Peyer's patch (tissue), 4 donors: ENCODE data around the gene CEP55. TPM values are rescaled to one million over a fixed set of nuclear protein-coding genes. Genes with fewer than 3 reads are reported as not detected.

Experiments used
- DNase-seq, 3 donors: peaks; one replicate each; pipeline ENCODE4 v3.0.0-alpha.2; 2017 to 2019
- H3K27ac ChIP-seq, 4 donors: fragments of 200-600 bp; sonication (generic); one replicate each; pipeline ENCODE4 v1.5.1; 2016 to 2019
- H3K27me3 ChIP-seq, 2 donors: fragments of 200-600 bp; sonication (generic); one replicate each; pipeline ENCODE4 v1.5.1; 2019
- H3K36me3 ChIP-seq, 3 donors: fragments of 200-600 bp; sonication (generic); one replicate each; pipeline ENCODE4 v1.5.1; 2016 to 2019
- H3K4me1 ChIP-seq, 4 donors: fragments of 200-600 bp; sonication (generic); one replicate each; pipeline ENCODE4 v1.5.1; 2016 to 2019
- H3K4me3 ChIP-seq, 4 donors: fragments of 200-600 bp; sonication (generic); 1 replicate in 3 of 4; 2 replicates in 1 of 4; pipeline ENCODE4 v1.5.1; 2016 to 2019; ENCODE audit warnings: mild to moderate bottlenecking in 1 of 4
- H3K9me3 ChIP-seq, 4 donors: fragments of 200-600 bp; sonication (generic); one replicate each; pipeline ENCODE4 v1.5.1; 2016 to 2019; ENCODE audit warnings: mild to moderate bottlenecking in 1 of 4
- CTCF ChIP-seq, 6 experiments: fragments of 450-650 bp in 4 of 6; fragments of 200-600 bp in 2 of 6; sonication (generic) in 1 of 6; IDR thresholded peaks; one replicate each; pipeline ENCODE4 v1.5.1; 2017 to 2019; ENCODE audit warnings: antibody characterized with exemption in 6 of 6, mild to moderate bottlenecking in 3 of 6, moderate library complexity in 1 of 6
- POLR2A ChIP-seq, 2 donors: fragments of 450-650 bp; IDR thresholded peaks; one replicate each; pipeline ENCODE4 v1.5.1; 2017; ENCODE audit warnings: antibody characterized with exemption in 2 of 2, mild to moderate bottlenecking in 2 of 2, moderate library complexity in 2 of 2
- total RNA-seq, 4 donors: library from RNA; depleted of rRNA; stranded (reverse); fragments of >200 nt; gene quantifications; one replicate each; pipeline ENCODE4 v1.1.0, GENCODE V29; 2016

CEP55 gene
- total RNA-seq, 4 donors from 2014 or later, result 1.1 to 32.2 (median 4.5) TPM

- Histone ChIP-seq H3K9me3 (no peaks in the 10 kb centered on the region), H3K27ac (no peak overlapping the region), H3K4me1 (peaks cover 0 to 30% (median 0%) of the 10 kb centered on the region in 4 donors), H3K27me3 (no peaks in the 10 kb centered on the region), H3K36me3 (no peaks in the 10 kb centered on the region), H3K4me3 (no peak overlapping the region)
- TF ChIP-seq POLR2A (IDR thresholded peaks at IDR 0.05), result no peak
- no peak for TF ChIP-seq CTCF (IDR thresholded peaks at IDR 0.05)
- no peak for DNase-seq
These were observed 19.7 kb upstream of the CEP55 start for GRCh38 chr10:93476756-93477155.

GRCh38 chr10:93478873-93479272 lies 17.5 kb upstream of the CEP55 start:
- H3K27ac ChIP-seq, result no peak overlapping the region
- no peak overlapping the region for H3K4me3 ChIP-seq
- no peaks in the 10 kb centered on the region for H3K36me3 ChIP-seq
- peaks cover 0 to 14% (median 0%) of the 10 kb centered on the region in 4 donors for H3K4me1 ChIP-seq
- no peak for TF ChIP-seq CTCF (IDR thresholded peaks at IDR 0.05)
- H3K9me3 ChIP-seq, result no peaks in the 10 kb centered on the region
- no peak for DNase-seq
- H3K27me3 ChIP-seq, result no peaks in the 10 kb centered on the region

GRCh38 chr10:93481637-93482144 lies 14.7 kb upstream of the CEP55 start:
- no peaks in the 10 kb centered on the region for H3K27me3 ChIP-seq
- no peak for DNase-seq
- H3K4me3 ChIP-seq, result peak overlapping the region; percentile 28 to 61 (median 52)
- TF ChIP-seq CTCF (IDR thresholded peaks at IDR 0.05) (no peak), POLR2A (IDR thresholded peaks at IDR 0.05) (no peak)
- no peaks in the 10 kb centered on the region for H3K4me1 ChIP-seq
- H3K36me3 ChIP-seq, result no peaks in the 10 kb centered on the region
- no peaks in the 10 kb centered on the region for H3K9me3 ChIP-seq
- H3K27ac ChIP-seq, result peak overlapping the region; percentile 50 to 86 (median 72)

GRCh38 chr10:93482145-93482834 lies 14.1 kb upstream of the CEP55 start, which contains the start of gene MYOF:
Gene MYOF (minus strand): TSS chr10:93482334. CDS start chr10:93482194, 140 bp downstream.
- Histone ChIP-seq H3K27me3 (no peaks in the 10 kb centered on the region), H3K36me3 (no peaks in the 10 kb centered on the region), H3K9me3 (no peaks in the 10 kb centered on the region), H3K27ac (peak within 1 kb of the TSS; percentile 50 to 86 (median 72)), H3K4me1 (no peaks in the 10 kb centered on the region), H3K4me3 (peak within 1 kb of the TSS; percentile 28 to 61 (median 52))
- TF ChIP-seq POLR2A (IDR thresholded peaks at IDR 0.05) (no peak), CTCF (IDR thresholded peaks at IDR 0.05) (peak; percentile 26 to 89 (median 74))
- DNase-seq, result peak; percentile 34 to 80 (median 63)

GRCh38 chr10:93485690-93486089 lies 10.7 kb upstream of the CEP55 start:
- TF ChIP-seq POLR2A (IDR thresholded peaks at IDR 0.05) (no peak), CTCF (IDR thresholded peaks at IDR 0.05) (peak in 1 of 6 experiments; percentile 5)
- Histone ChIP-seq H3K9me3 (no peaks in the 10 kb centered on the region), H3K4me1 (no peaks in the 10 kb centered on the region), H3K27me3 (no peaks in the 10 kb centered on the region), H3K4me3 (no peak overlapping the region), H3K36me3 (no peaks in the 10 kb centered on the region), H3K27ac (no peak overlapping the region)
- no peak for DNase-seq
